Adrenal gland (tissue), 12 donors: Measurements from ENCODE around the gene LTF. TPM values are rescaled to one million over a fixed set of nuclear protein-coding genes. Genes with fewer than 3 reads are reported as not detected.

Experiments
- DNase-seq, 7 donors: peaks; one replicate each; pipeline ENCODE4 v3.0.0-alpha.2; 2019 to 2020
- H3K27ac ChIP-seq, 5 donors: fragments of 200-600 bp; sonication (generic) in 4 of 5; 1 replicate in 3 of 5; 2 replicates in 2 of 5; pipeline versions ENCODE4 v1.5.1 to v1.8.0; 2016 to 2020; ENCODE audit warnings: mild to moderate bottlenecking in 1 of 5
- H3K27me3 ChIP-seq: fragments of 200-600 bp; 2 replicates; pipeline ENCODE4 v1.8.0; 2021
- H3K36me3 ChIP-seq, 2 donors: fragments of 200-600 bp; replicated peaks in 1 of 2; 1 replicate in 1 of 2; 2 replicates in 1 of 2; pipeline versions ENCODE4 v1.5.1 to v1.8.0; 2018 to 2022
- H3K4me1 ChIP-seq, 2 donors: fragments of 200-600 bp; replicated peaks in 1 of 2; 1 replicate in 1 of 2; 2 replicates in 1 of 2; pipeline versions ENCODE4 v1.5.1 to v1.8.0; 2018 to 2021
- H3K4me3 ChIP-seq, 4 donors: fragments of 200-600 bp; sonication (generic) in 3 of 4; one replicate each; pipeline ENCODE4 v1.5.1; 2016 to 2018
- H3K9me3 ChIP-seq, 3 donors: fragments of 200-600 bp; sonication (generic) in 1 of 3; replicated peaks in 1 of 3; 1 replicate in 2 of 3; 2 replicates in 1 of 3; pipeline versions ENCODE4 v1.5.1 to v1.8.0; 2016 to 2021
- CTCF ChIP-seq, 6 experiments: fragments of 450-650 bp in 4 of 6; fragments of 200-600 bp in 2 of 6; sonication (generic) in 1 of 6; IDR thresholded peaks; 1 replicate in 5 of 6; 2 replicates in 1 of 6; pipeline versions ENCODE4 v1.5.1 to v1.8.0; 2016 to 2021; ENCODE audit warnings: antibody characterized with exemption in 6 of 6, mild to moderate bottlenecking in 2 of 6, moderate library complexity in 1 of 6
- POLR2A ChIP-seq, 2 donors: fragments of 450-650 bp; IDR thresholded peaks; one replicate each; pipeline ENCODE4 v1.6.1; 2017; ENCODE audit warnings: antibody characterized with exemption in 2 of 2, mild to moderate bottlenecking in 2 of 2, moderate library complexity in 1 of 2
- WGBS, 4 donors: extraction: QIAGEN DNeasy Blood & Tissue Kit in 2 of 4; methylation state at CpG; one replicate each; pipeline versions ENCODE4 v1.1.5 to v1.1.7; 2013 to 2017; 5-methylcytosine and 5-hydroxymethylcytosine counted together
- intact Hi-C, 2 donors: fragments of 100-400 bp; cut with DNase I; formaldehyde crosslinking; loops; one replicate each; pipeline versions ENCODE4 v1.14.1 to v1.15.0; 2022 to 2023
- polyA plus RNA-seq, 3 donors: library from polyadenylated mRNA; stranded (reverse); fragments of 200-250 nt in 2 of 3; fragments of 350-450 nt in 1 of 3; fragmentation: Illumina TruSeq in 1 of 3; extraction: RNeasy Lipid Tissue Mini Kit (QIAGEN cat#74804) in 1 of 3; gene quantifications; one replicate each; pipeline ENCODE4 v1.2.3, GENCODE V29; 2013 to 2014
- total RNA-seq, 9 donors: library from RNA; depleted of rRNA in 4 of 9; stranded (reverse); fragments of >200 nt in 4 of 9; fragments of 120-200 nt in 1 of 9; fragmentation: NEBNext Ultra II Directional in 1 of 9; extraction: Animal tissue kit (Norgen Biotek cat#: 25700) in 1 of 9; gene quantifications; one replicate each; pipeline versions ENCODE4 v1.1.0 to v1.2.4, GENCODE V29; 2013 to 2023
- donor health status: healthy with polysubstance abuse.
- donor health status: Bipolar disorder and iron deficiency.
- donor health status: DM: yes; HTN: yes; CAD: no.
- donor health status: DM: no; HTN: no; CAD: no.
- donor health status: DM: no; HTN: no; CAD: no.
- donor health status: DM: yes; HTN: yes; CAD: no.

The LTF gene
- total and polyA plus RNA-seq, 12 donors, result 0.50 to 3.7 (median 1.6) TPM

GRCh38 chr3:46401579-46401978 is 63.1 kb downstream of the LTF start:
- Histone ChIP-seq H3K9me3 (no peaks in the 10 kb centered on the region), H3K4me3 (no peak overlapping the region), H3K27ac (no peak overlapping the region), H3K4me1 (no peaks in the 10 kb centered on the region), H3K27me3 (no peaks in the 10 kb centered on the region), H3K36me3 (no peaks in the 10 kb centered on the region)
- intact Hi-C loops, result no loop called here
- 83 to 90% (median 86%) methylated on average over 2 of the region's 2 CpGs for WGBS, 4 donors
- DNase-seq, result no peak
- TF ChIP-seq POLR2A (IDR thresholded peaks at IDR 0.05), result no peak
- TF ChIP-seq CTCF (IDR thresholded peaks at IDR 0.05), result no peak

GRCh38 chr3:46400846-46401245 is 63.9 kb downstream of the LTF start:
- intact Hi-C loops, result no loop called here
- Histone ChIP-seq H3K36me3 (no peaks in the 10 kb centered on the region), H3K9me3 (no peaks in the 10 kb centered on the region), H3K27ac (no peak overlapping the region), H3K4me1 (no peaks in the 10 kb centered on the region), H3K4me3 (no peak overlapping the region), H3K27me3 (no peaks in the 10 kb centered on the region)
- TF ChIP-seq CTCF (IDR thresholded peaks at IDR 0.05), result no peak
- no peak for TF ChIP-seq POLR2A (IDR thresholded peaks at IDR 0.05)
- 72 to 84% (median 78%) methylated on average over 5 of the region's 5 CpGs for WGBS, 4 donors
- DNase-seq, result no peak

DNA sequence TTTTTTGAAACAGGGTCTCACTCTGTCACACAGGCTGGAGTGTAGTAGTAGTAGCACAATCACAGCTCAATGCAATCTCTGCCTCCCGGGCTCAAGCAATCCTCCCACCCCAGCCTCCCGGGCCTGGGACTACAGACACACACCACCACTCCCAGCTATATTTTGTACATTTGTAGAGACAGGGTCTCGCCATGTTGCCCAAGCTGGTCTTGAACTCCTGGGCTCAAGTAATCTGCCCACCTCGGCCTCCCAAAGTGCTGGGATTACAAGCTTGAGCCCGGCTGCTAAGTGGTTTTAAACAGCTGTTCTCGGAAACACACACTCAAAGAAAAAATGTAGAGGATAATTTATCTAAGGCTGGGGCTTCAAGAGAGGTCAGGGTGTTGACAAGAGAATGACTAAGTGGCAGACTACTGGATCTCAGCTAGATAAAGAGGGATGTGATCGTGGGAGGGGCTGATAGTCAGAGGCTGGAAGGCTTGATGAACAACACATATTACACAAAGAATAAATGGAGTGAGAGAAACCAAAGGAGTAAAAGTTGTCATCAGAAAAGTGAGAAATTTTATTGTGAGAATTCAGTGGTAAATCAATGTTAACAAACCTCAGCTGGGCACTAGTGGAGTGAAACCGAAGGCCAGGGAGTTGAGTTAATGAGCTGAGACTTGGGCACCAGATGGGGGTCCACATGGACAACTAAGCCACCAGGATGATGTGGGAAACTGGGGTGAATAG is 64.5 kb downstream of the LTF start:
- no peak for DNase-seq
- Histone ChIP-seq H3K4me1 (no peaks in the 10 kb centered on the region), H3K36me3 (no peaks in the 10 kb centered on the region), H3K27ac (no peak overlapping the region), H3K4me3 (no peak overlapping the region), H3K27me3 (no peaks in the 10 kb centered on the region), H3K9me3 (no peaks in the 10 kb centered on the region)
- TF ChIP-seq POLR2A (IDR thresholded peaks at IDR 0.05), result no peak
- TF ChIP-seq CTCF (IDR thresholded peaks at IDR 0.05), result no peak
- intact Hi-C loops, result no loop called here
- 54 to 71% (median 59%) methylated on average over 8 of the region's 8 CpGs for WGBS, 4 donors

GRCh38 chr3:46399557-46399956 is 65.1 kb downstream of the LTF start:
- Histone ChIP-seq H3K4me3 (no peak overlapping the region), H3K27ac (no peak overlapping the region), H3K9me3 (no peaks in the 10 kb centered on the region), H3K27me3 (no peaks in the 10 kb centered on the region), H3K4me1 (no peaks in the 10 kb centered on the region), H3K36me3 (no peaks in the 10 kb centered on the region)
- TF ChIP-seq CTCF (IDR thresholded peaks at IDR 0.05) (no peak), POLR2A (IDR thresholded peaks at IDR 0.05) (no peak)
- intact Hi-C loops, result no loop called here
- WGBS, 4 donors, result 47 to 63% (median 48%) methylated on average over 2 of the region's 2 CpGs
- no peak for DNase-seq
